Right atrium auricular region (tissue), 2 donors: ENCODE data around the gene ACAD9. TPM values are rescaled to one million over a fixed set of nuclear protein-coding genes. Genes with fewer than 3 reads are reported as not detected.
A peak's percentile ranks its signal among the peaks of the same experiment; 100 is the strongest.
"Not testable (repeated sequence)": the region's sequence is repeated elsewhere in the genome, so short reads cannot be mapped to it uniquely, and the experiment has no call there.

Experiments used
- DNase-seq: peaks from one replicate; pipeline ENCODE4 v3.0.0-alpha.2; 2019; ENCODE audit warnings: low spot score
- H3K27ac ChIP-seq, 2 donors: fragments of 200-600 bp; sonication (generic); 1 replicate in 1 of 2; 2 replicates in 1 of 2; pipeline ENCODE4 v1.5.1; 2016 to 2019
- H3K27me3 ChIP-seq, 2 donors: fragments of 200-600 bp; sonication (generic); one replicate each; pipeline versions ENCODE4 v1.5.1 to v1.6.0; 2017 to 2019
- H3K36me3 ChIP-seq: fragments of 200-600 bp; sonication (generic); one replicate; pipeline ENCODE4 v1.5.1; 2016
- H3K4me1 ChIP-seq, 2 donors: fragments of 200-600 bp; sonication (generic); one replicate each; pipeline versions ENCODE4 v1.5.1 to v1.6.0; 2017 to 2019
- H3K4me3 ChIP-seq, 2 donors: fragments of 200-600 bp; sonication (generic); 1 replicate in 1 of 2; 2 replicates in 1 of 2; pipeline ENCODE4 v1.5.1; 2017 to 2019; ENCODE audit warnings: mild to moderate bottlenecking in 1 of 2, moderate library complexity in 1 of 2
- H3K9me3 ChIP-seq, 2 donors: fragments of 200-600 bp; sonication (generic); one replicate each; pipeline ENCODE4 v1.5.1; 2019
- CTCF ChIP-seq, 2 donors: fragments of 200-600 bp; sonication (generic); IDR thresholded peaks; one replicate each; pipeline ENCODE4 v1.5.1; 2019; ENCODE audit warnings: antibody characterized with exemption in 2 of 2
- total RNA-seq, 2 donors: library from RNA; depleted of rRNA; stranded (reverse); fragments of >200 nt; gene quantifications; one replicate each; pipeline ENCODE4 v1.1.0, GENCODE V29; 2016

ACAD9 gene
- total RNA-seq, 2 donors from 2014 or later = 27.6 to 34.3 TPM

GRCh38 chr3:128922804-128923459 is 43.5 kb downstream of the ACAD9 start:
- no peaks in the 10 kb centered on the region for H3K36me3 ChIP-seq
- no peaks in the 10 kb centered on the region for H3K27me3 ChIP-seq
- H3K4me1 ChIP-seq = no peaks in the 10 kb centered on the region
- H3K9me3 ChIP-seq = peaks cover 0 to 6% of the 10 kb centered on the region in 2 donors
- TF ChIP-seq CTCF (IDR thresholded peaks at IDR 0.05) = no peak
- no peak for DNase-seq
- H3K27ac ChIP-seq = no peak overlapping the region
- H3K4me3 ChIP-seq = no peak overlapping the region

DNA sequence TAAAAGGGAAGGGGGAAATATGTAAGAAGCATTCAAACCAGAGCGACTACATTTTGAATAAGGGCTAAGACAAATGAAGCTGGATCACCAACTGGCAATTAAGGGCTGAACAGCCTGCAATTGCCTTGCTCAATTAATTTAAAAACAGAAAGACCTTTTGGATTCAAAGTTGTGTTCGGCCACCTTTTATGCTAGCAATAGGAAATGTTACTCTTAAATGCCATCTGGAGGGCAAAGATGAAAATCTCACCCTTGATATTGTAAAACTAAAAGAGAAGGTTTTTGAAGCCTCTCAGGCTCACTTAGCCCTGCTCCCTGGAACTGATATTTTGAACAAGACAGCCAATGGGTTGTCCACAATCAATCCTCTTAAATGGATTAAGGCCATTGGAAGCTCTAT is 44.2 kb downstream of the ACAD9 start:
- DNase-seq = no peak
- peaks cover 0 to 6% of the 10 kb centered on the region in 2 donors for H3K9me3 ChIP-seq
- H3K4me1 ChIP-seq = no peaks in the 10 kb centered on the region
- H3K27me3 ChIP-seq = no peaks in the 10 kb centered on the region
- H3K4me3 ChIP-seq = no peak overlapping the region
- no peak for TF ChIP-seq CTCF (IDR thresholded peaks at IDR 0.05)
- no peaks in the 10 kb centered on the region for H3K36me3 ChIP-seq
- H3K27ac ChIP-seq = no peak overlapping the region

GRCh38 chr3:128923986-128924385 is 44.6 kb downstream of the ACAD9 start:
- not testable (repeated sequence) for H3K27me3 ChIP-seq, H3K9me3 ChIP-seq, H3K4me3 ChIP-seq, DNase-seq, H3K27ac ChIP-seq, H3K4me1 ChIP-seq, H3K36me3 ChIP-seq

DNA sequence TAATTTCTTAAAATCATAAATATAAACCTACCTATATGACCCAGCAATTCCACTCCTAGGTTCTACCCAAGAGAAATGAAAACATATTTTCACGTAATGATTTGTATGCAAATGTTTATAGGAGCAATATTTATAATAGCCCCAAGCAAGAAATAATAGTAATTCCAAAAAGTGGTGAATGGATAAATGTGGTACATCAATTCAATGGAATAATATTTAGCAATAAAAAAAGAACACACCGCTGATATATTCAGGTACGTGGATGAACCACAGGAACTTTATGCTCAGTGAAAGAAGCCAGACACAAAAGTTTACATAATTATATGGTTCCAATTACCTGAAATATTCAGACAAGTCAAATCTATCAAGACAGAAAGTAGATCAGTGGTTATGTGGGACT is 49.9 kb downstream of the ACAD9 start:
- H3K27ac ChIP-seq = no peak overlapping the region

DNA sequence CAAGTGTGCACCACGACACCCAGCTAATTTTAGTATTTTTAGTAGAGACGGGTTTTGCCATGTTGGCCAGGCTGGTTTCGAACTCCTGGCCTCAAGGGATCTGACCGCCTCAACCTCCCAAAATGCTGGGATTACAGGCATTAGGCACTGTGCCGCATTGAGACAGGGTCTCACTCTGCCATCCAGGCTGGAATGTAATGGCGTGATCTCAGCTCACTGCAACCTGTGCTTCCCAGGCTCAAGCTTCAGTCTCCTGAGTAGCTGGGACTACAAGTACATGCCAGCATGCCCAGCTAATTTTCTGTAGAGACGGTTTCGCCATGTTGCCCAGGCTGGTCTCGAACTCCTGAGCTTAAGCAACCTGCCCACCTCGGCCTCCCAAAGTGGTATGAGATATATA is 51.6 kb downstream of the ACAD9 start:
- Histone ChIP-seq H3K27me3 (no peaks in the 10 kb centered on the region), H3K4me3 (no peak overlapping the region), H3K27ac (no peak overlapping the region), H3K9me3 (peaks cover 0 to 6% of the 10 kb centered on the region in 2 donors), H3K4me1 (no peaks in the 10 kb centered on the region), H3K36me3 (no peaks in the 10 kb centered on the region)
- DNase-seq = no peak
- no peak for TF ChIP-seq CTCF (IDR thresholded peaks at IDR 0.05)

More for the DNA sequence above, 49.9 kb downstream of the ACAD9 start:
- TF ChIP-seq CTCF (IDR thresholded peaks at IDR 0.05) = no peak
- H3K36me3 ChIP-seq = no peaks in the 10 kb centered on the region
- no peaks in the 10 kb centered on the region for H3K4me1 ChIP-seq
- H3K9me3 ChIP-seq = peaks cover 0 to 6% of the 10 kb centered on the region in 2 donors
- no peak for DNase-seq
- H3K27me3 ChIP-seq = no peaks in the 10 kb centered on the region
- no peak overlapping the region for H3K4me3 ChIP-seq

GRCh38 chr3:128932516-128933212 is 53.2 kb downstream of the ACAD9 start:
- H3K9me3 ChIP-seq = peaks cover 0 to 6% of the 10 kb centered on the region in 2 donors
- H3K27ac ChIP-seq = no peak overlapping the region
- H3K4me3 ChIP-seq = no peak overlapping the region
- H3K36me3 ChIP-seq = no peaks in the 10 kb centered on the region
- H3K4me1 ChIP-seq = no peaks in the 10 kb centered on the region
- H3K27me3 ChIP-seq = no peaks in the 10 kb centered on the region
- no peak for TF ChIP-seq CTCF (IDR thresholded peaks at IDR 0.05)
- peak; percentile 34 for DNase-seq
